GM19452 (cell line): ENCODE measurements around the gene KCTD6.

ENCODE experiments used
- ATAC-seq: cut with Tn5 transposase; IDR thresholded peaks from one replicate; pipeline ENCODE4 v1.9.1; 2021; ENCODE audit not compliant: unreplicated experiment

Gene KCTD6

DNA sequence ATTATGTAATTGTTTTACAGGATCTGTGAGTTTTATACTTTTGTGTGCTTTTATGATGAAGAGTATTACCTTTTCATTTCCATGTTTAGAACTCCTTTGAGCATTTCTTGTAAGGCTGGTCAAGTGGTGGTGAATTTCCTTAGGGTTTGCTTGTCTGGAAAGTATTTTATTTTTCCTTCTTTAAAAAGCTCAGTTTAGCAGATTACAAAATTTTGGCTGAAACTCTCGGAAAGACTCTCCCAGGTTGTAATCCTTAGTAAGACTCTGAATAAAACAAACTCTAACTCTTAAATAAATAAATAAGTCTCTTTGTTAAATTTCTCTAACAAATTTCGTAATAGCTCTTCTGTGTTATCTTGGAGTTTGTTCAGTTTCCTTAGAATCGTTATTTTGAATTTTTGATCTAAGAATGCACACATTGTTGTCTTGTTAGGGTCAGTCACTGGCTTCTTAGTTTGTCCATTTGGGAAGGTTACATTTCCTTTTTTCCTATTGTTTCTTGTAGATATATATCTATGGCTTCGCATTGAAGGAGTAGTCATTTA, 59.8 kb downstream of the KCTD6 start:
- ATAC-seq = no peak
